CD14-positive monocyte (primary cell): ENCODE measurements around the gene SMIM32. TPM values are rescaled to one million over a fixed set of nuclear protein-coding genes. Genes with fewer than 3 reads are reported as not detected.

Source experiments
- DNase-seq, 3 donors: peaks; one replicate each; pipeline ENCODE4 v3.0.0-alpha.2; 2011 to 2022
- H2AFZ ChIP-seq: 2 replicates; pipeline ENCODE4 v1.6.0; 2012; ENCODE audit warnings: mild to moderate bottlenecking, low read depth, low read length, inconsistent platforms; ENCODE audit not compliant: insufficient read depth, poor library complexity, severe bottlenecking
- H3K27ac ChIP-seq, 2 donors: 1 replicate in 1 of 2; 2 replicates in 1 of 2; pipeline ENCODE4 v1.5.1; 2012 to 2013; ENCODE audit warnings: low read length in 2 of 2, control low read depth in 1 of 2, inconsistent platforms in 1 of 2, low read depth in 1 of 2, mild to moderate bottlenecking in 1 of 2
- H3K27me3 ChIP-seq, 2 donors: one replicate each; pipeline versions ENCODE4 v1.6.0 to v1.6.1; 2011 to 2013; ENCODE audit warnings: low read length in 2 of 2; ENCODE audit not compliant: control insufficient read depth in 2 of 2, insufficient read depth in 2 of 2
- H3K36me3 ChIP-seq, 2 donors: replicated peaks in 1 of 2; 1 replicate in 1 of 2; 2 replicates in 1 of 2; pipeline versions ENCODE4 v1.5.1 to v1.6.1; 2012 to 2013; ENCODE audit warnings: low read length in 2 of 2, control low read depth in 1 of 2, inconsistent platforms in 1 of 2, mild to moderate bottlenecking in 1 of 2; ENCODE audit not compliant: insufficient read depth in 2 of 2, control insufficient read depth in 1 of 2
- H3K4me1 ChIP-seq, 2 donors: 1 replicate in 1 of 2; 2 replicates in 1 of 2; pipeline versions ENCODE4 v1.5.1 to v1.6.1; 2012 to 2013; ENCODE audit warnings: low read length in 2 of 2, control low read depth in 1 of 2, inconsistent platforms in 1 of 2, mild to moderate bottlenecking in 1 of 2, moderate library complexity in 1 of 2; ENCODE audit not compliant: insufficient read depth in 2 of 2, control insufficient read depth in 1 of 2
- H3K4me2 ChIP-seq: replicated peaks from 2 replicates; pipeline ENCODE3; 2012; ENCODE audit warnings: low read length, moderate library complexity, mild to moderate bottlenecking; ENCODE audit not compliant: poor library complexity, severe bottlenecking; ENCODE audit errors: extremely low read depth
- H3K4me3 ChIP-seq, 3 experiments: fragments of 200-600 bp in 1 of 3; sonication (generic) in 1 of 3; replicated peaks in 1 of 3; 1 replicate in 2 of 3; 2 replicates in 1 of 3; pipeline ENCODE4 v1.5.1; 2011 to 2013; ENCODE audit warnings: low read length in 3 of 3, mild to moderate bottlenecking in 3 of 3, control low read depth in 2 of 3, low read depth in 2 of 3, inconsistent platforms in 1 of 3, moderate library complexity in 1 of 3
- H3K79me2 ChIP-seq: 2 replicates; pipeline ENCODE4 v1.6.0; 2012; ENCODE audit warnings: mild to moderate bottlenecking, control low read depth, inconsistent platforms, low read length, moderate library complexity; ENCODE audit not compliant: insufficient read depth
- H3K9ac ChIP-seq: 2 replicates; pipeline ENCODE4 v1.6.0; 2017; ENCODE audit warnings: low read length, mild to moderate bottlenecking; ENCODE audit not compliant: insufficient read depth, poor library complexity, severe bottlenecking
- H3K9me3 ChIP-seq, 2 donors: replicated peaks in 1 of 2; 1 replicate in 1 of 2; 2 replicates in 1 of 2; pipeline versions ENCODE4 v1.5.1 to v1.6.1; 2012 to 2013; ENCODE audit warnings: low read length in 2 of 2, control low read depth in 1 of 2; ENCODE audit not compliant: control insufficient read depth in 1 of 2, insufficient read depth in 1 of 2
- H4K20me1 ChIP-seq: 2 replicates; pipeline ENCODE4 v1.6.0; 2012; ENCODE audit warnings: mild to moderate bottlenecking, low read length, control low read depth, moderate library complexity; ENCODE audit not compliant: insufficient read depth
- H3K27ac Mint-ChIP-seq, 7 donors: one replicate each; pipeline ENCODE4 v1.8.0; 2020; ENCODE audit warnings: mild to moderate bottlenecking in 7 of 7, mixed read lengths in 7 of 7, moderate library complexity in 6 of 7, inconsistent platforms in 2 of 7
- H3K27me3 Mint-ChIP-seq, 3 donors: one replicate each; pipeline ENCODE4 v1.8.0; 2021 to 2022; ENCODE audit warnings: low read depth in 3 of 3, mild to moderate bottlenecking in 3 of 3, mixed read lengths in 3 of 3, moderate library complexity in 3 of 3, inconsistent platforms in 1 of 3
- H3K36me3 Mint-ChIP-seq, 2 donors: one replicate each; pipeline ENCODE4 v1.8.0; 2020; ENCODE audit warnings: mixed read lengths in 2 of 2, inconsistent platforms in 1 of 2, mild to moderate bottlenecking in 1 of 2
- H3K4me1 Mint-ChIP-seq: one replicate; pipeline ENCODE4 v1.8.0; 2020; ENCODE audit warnings: mild to moderate bottlenecking, mixed read lengths
- H3K4me3 Mint-ChIP-seq, 2 donors: one replicate each; pipeline ENCODE4 v1.8.0; 2020; ENCODE audit warnings: mild to moderate bottlenecking in 2 of 2, mixed read lengths in 2 of 2, moderate library complexity in 1 of 2
- H3K9me3 Mint-ChIP-seq, 7 donors: one replicate each; pipeline ENCODE4 v1.8.0; 2020 to 2022; ENCODE audit warnings: mixed read lengths in 7 of 7, mild to moderate bottlenecking in 6 of 7, moderate library complexity in 6 of 7, inconsistent platforms in 2 of 7
- CTCF ChIP-seq: fragments of 200-600 bp; IDR thresholded peaks from one replicate; pipeline ENCODE4 v1.8.0; 2022; ENCODE audit warnings: antibody characterized with exemption, mild to moderate bottlenecking
- WGBS: methylation state at CpG from one replicate; pipeline ENCODE4 v1.1.5; 2013; ENCODE audit warnings: missing lambda C conversion rate; ENCODE audit not compliant: insufficient coverage; 5-methylcytosine and 5-hydroxymethylcytosine counted together
- intact Hi-C, 2 donors: fragments of 100-400 bp; cut with micrococcal nuclease; formaldehyde crosslinking; loops; one replicate each; pipeline versions ENCODE4 v1.15.0 to v1.15.1; 2023
- polyA plus RNA-seq, 3 donors: library from polyadenylated mRNA; depleted of rRNA in 1 of 3; unstranded in 2 of 3; stranded (reverse) in 1 of 3; fragments of 300-500 nt in 2 of 3; fragments of >200 nt in 1 of 3; fragmentation: Illumina TruSeq in 2 of 3; gene quantifications; 1 replicate in 2 of 3; 2 replicates in 1 of 3; pipeline ENCODE4 v1.2.3, GENCODE V29; 2012 to 2021

SMIM32 gene
- polyA plus RNA-seq, 3 donors, result not detected

DNA sequence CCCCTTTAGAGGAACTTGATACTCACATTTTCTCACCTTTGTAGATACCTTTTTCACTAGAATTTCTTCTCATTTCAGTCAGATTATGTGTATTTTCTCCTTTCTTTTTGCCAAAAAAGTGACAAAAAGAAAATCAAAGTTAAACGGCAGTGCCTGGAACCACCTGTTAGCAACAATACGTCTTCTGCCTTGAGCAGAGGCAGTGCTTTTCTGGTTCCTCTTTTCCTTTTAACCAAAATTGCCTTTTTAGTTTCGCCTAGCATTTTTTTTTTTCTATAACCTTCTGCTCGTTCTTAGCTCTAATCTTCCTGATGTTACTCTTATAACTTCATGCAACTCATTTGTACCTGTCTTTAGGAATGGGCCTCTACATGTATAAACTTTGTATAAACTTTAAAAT, 26.1 kb downstream of the SMIM32 start:
- Mint-ChIP-seq H3K36me3 (peaks cover 62 to 73% of the 10 kb centered on the region in 2 donors), H3K9me3 (no peaks in the 10 kb centered on the region), H3K27ac (no peak overlapping the region), H3K4me1 (peaks cover 9% of the 10 kb centered on the region), H3K4me3 (no peak overlapping the region), H3K27me3 (peaks cover 0 to 1% (median 0%) of the 10 kb centered on the region in 3 donors)
- intact Hi-C loops, result no loop called here
- Histone ChIP-seq H3K36me3 (peaks cover 21 to 82% of the 10 kb centered on the region in 2 donors), H4K20me1 (no peaks in the 10 kb centered on the region), H3K4me1 (no peaks in the 10 kb centered on the region), H3K4me2 (no peak overlapping the region), H3K79me2 (no peaks in the 10 kb centered on the region), H2AFZ (no peak overlapping the region), H3K27me3 (no peaks in the 10 kb centered on the region), H3K27ac (no peak overlapping the region), H3K9ac (no peak overlapping the region), H3K9me3 (no peaks in the 10 kb centered on the region), H3K4me3 (no peak overlapping the region)
- WGBS, result 0% methylated on average over 2 of the region's 4 CpGs
- no peak for TF ChIP-seq CTCF
- DNase-seq, result no peak

DNA sequence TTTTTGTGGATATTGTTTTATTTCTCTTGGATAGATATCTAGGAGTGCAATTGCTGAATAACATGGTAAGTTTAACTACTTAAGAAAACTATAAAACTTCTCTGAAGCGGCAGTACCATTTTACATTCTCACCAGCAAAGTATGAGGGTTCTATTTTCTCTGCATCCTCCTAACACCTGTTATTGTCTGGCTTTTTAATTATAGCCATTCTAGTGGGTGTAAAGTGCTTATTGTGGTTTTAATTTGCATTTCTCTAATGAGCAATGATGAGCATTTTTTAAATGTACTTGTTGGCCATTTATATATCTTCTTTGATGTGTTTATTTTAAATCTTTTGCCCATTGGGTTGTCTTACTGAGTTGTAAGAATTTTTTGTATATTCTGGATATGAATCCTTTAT, 28.7 kb downstream of the SMIM32 start:
- H3K27ac Mint-ChIP-seq, result no peak overlapping the region
- no peaks in the 10 kb centered on the region for H3K79me2 ChIP-seq
- intact Hi-C loops, result no loop called here
- no peaks in the 10 kb centered on the region for H3K9me3 Mint-ChIP-seq
- H3K36me3 ChIP-seq, result peaks cover 26 to 74% of the 10 kb centered on the region in 2 donors
- DNase-seq, result no peak
- peaks cover 0 to 2% (median 0%) of the 10 kb centered on the region in 3 donors for H3K27me3 Mint-ChIP-seq
- no peak overlapping the region for H2AFZ ChIP-seq
- peaks cover 51 to 65% of the 10 kb centered on the region in 2 donors for H3K36me3 Mint-ChIP-seq
- H3K27ac ChIP-seq, result no peak overlapping the region
- H3K4me2 ChIP-seq, result no peak overlapping the region
- no peak overlapping the region for H3K4me3 Mint-ChIP-seq
- no peaks in the 10 kb centered on the region for H3K9me3 ChIP-seq
- H3K27me3 ChIP-seq, result no peaks in the 10 kb centered on the region
- TF ChIP-seq CTCF, result no peak
- no peaks in the 10 kb centered on the region for H3K4me1 ChIP-seq
- no CpG with 5 or more reads among the region's 1 CpG for WGBS
- H3K4me3 ChIP-seq, result no peak overlapping the region
- H3K9ac ChIP-seq, result no peak overlapping the region
- H4K20me1 ChIP-seq, result no peaks in the 10 kb centered on the region
- peaks cover 9% of the 10 kb centered on the region for H3K4me1 Mint-ChIP-seq
